Lung (tissue), 12 donors: Measurements from ENCODE around the gene NCAM1. TPM values are rescaled to one million over a fixed set of nuclear protein-coding genes. Genes with fewer than 3 reads are reported as not detected.

Experiments used
- ATAC-seq: fragments of 200-7000 bp; cut with Tn5 transposase; one replicate; pipeline ENCODE4 v1.9.1; 2020; ENCODE audit warnings: moderate number of reproducible peaks; ENCODE audit not compliant: insufficient read depth, low FRiP score
- DNase-seq, 3 donors: peaks; one replicate each; pipeline ENCODE4 v3.0.0-alpha.2; 2013 to 2017
- H3K27ac ChIP-seq, 2 donors: one replicate each; pipeline ENCODE4 v1.5.1; 2013; ENCODE audit warnings: mild to moderate bottlenecking in 2 of 2, moderate library complexity in 2 of 2, control low read depth in 1 of 2, inconsistent platforms in 1 of 2, low read depth in 1 of 2, low read length in 1 of 2
- H3K27me3 ChIP-seq, 3 donors: one replicate each; pipeline ENCODE4 v1.5.1; 2013; ENCODE audit warnings: low read length in 2 of 3; ENCODE audit not compliant: control insufficient read depth in 3 of 3, insufficient read depth in 3 of 3
- H3K36me3 ChIP-seq, 4 donors: one replicate each; pipeline ENCODE4 v1.5.1; 2013; ENCODE audit warnings: low read length in 4 of 4, mild to moderate bottlenecking in 1 of 4, moderate library complexity in 1 of 4; ENCODE audit not compliant: control insufficient read depth in 4 of 4, insufficient read depth in 4 of 4
- H3K4me1 ChIP-seq, 5 donors: one replicate each; pipeline ENCODE4 v1.5.1; 2013; ENCODE audit warnings: low read length in 5 of 5, mild to moderate bottlenecking in 2 of 5, moderate library complexity in 1 of 5; ENCODE audit not compliant: control insufficient read depth in 5 of 5, insufficient read depth in 5 of 5
- H3K4me3 ChIP-seq: one replicate; pipeline ENCODE4 v1.5.1; 2013; ENCODE audit warnings: mild to moderate bottlenecking, control low read depth, moderate library complexity
- H3K9ac ChIP-seq, 2 donors: one replicate each; pipeline ENCODE4 v1.5.1; 2013; ENCODE audit warnings: low read length in 2 of 2, control low read depth in 1 of 2; ENCODE audit not compliant: insufficient read depth in 1 of 2
- H3K9me3 ChIP-seq, 4 donors: one replicate each; pipeline ENCODE4 v1.5.1; 2013; ENCODE audit warnings: low read length in 3 of 4, mild to moderate bottlenecking in 1 of 4, moderate library complexity in 1 of 4; ENCODE audit not compliant: control insufficient read depth in 4 of 4, insufficient read depth in 3 of 4
- CTCF ChIP-seq: IDR thresholded peaks from 2 replicates; pipeline ENCODE4 v1.5.1; 2012; ENCODE audit warnings: mild to moderate bottlenecking; ENCODE audit errors: control extremely low read depth, extremely low read depth
- WGBS, 2 donors: extraction: QIAGEN DNeasy Blood & Tissue Kit; methylation state at CpG; one replicate each; pipeline ENCODE4 v1.1.7; 2013; 5-methylcytosine and 5-hydroxymethylcytosine counted together
- polyA plus RNA-seq, 2 donors: library from polyadenylated mRNA; stranded (reverse); fragments of 200-250 nt; gene quantifications; one replicate each; pipeline ENCODE4 v1.2.1, GENCODE V29; 2013
- total RNA-seq, 2 donors: library from RNA; depleted of rRNA in 1 of 2; stranded (reverse); fragments of >200 nt in 1 of 2; gene quantifications; one replicate each; pipeline ENCODE4 v1.2.1, GENCODE V29; 2014 to 2021
- donor health status: control.
- donor health status: control.
- donor health status: Bipolar disorder and iron deficiency.
- donor health status: healthy.
- donor health status: DM: yes; HTN: yes; CAD: no.

NCAM1 gene
- total and polyA plus RNA-seq, 4 donors = 0.28 to 36.5 (median 2.4) TPM

- peaks cover 0 to 11% (median 1%) of the 10 kb centered on the region in 4 donors for H3K36me3 ChIP-seq
- 64 to 83% methylated on average over 2 of the region's 2 CpGs for WGBS, 2 donors
- ATAC-seq = no peak
Observed at GRCh38 chr11:113222241-113222640, 261.0 kb downstream of the NCAM1 start.

GRCh38 chr11:113234888-113235287, 273.7 kb downstream of the NCAM1 start:
- no peak for ATAC-seq
- 96 to 97% methylated on average over 14 of the region's 14 CpGs for WGBS, 2 donors

More at GRCh38 chr11:113222241-113222640, 261.0 kb downstream of the NCAM1 start:
- Histone ChIP-seq H3K9me3 (peaks cover 0 to 8% (median 0%) of the 10 kb centered on the region in 4 donors), H3K4me3 (no peak overlapping the region), H3K27ac (no peak overlapping the region), H3K27me3 (no peaks in the 10 kb centered on the region), H3K9ac (no peak overlapping the region), H3K4me1 (peaks cover 0 to 19% (median 1%) of the 10 kb centered on the region in 5 donors)
- DNase-seq = peak in 2 of 3 donors; percentile 66 to 88
- TF ChIP-seq CTCF = no peak

GRCh38 chr11:113237261-113237660, 276.0 kb downstream of the NCAM1 start:
- no peak for TF ChIP-seq CTCF
- peaks cover 0 to 12% (median 10%) of the 10 kb centered on the region in 4 donors for H3K36me3 ChIP-seq
- no peaks in the 10 kb centered on the region for H3K27me3 ChIP-seq
- no peak overlapping the region for H3K27ac ChIP-seq
- no peaks in the 10 kb centered on the region for H3K9me3 ChIP-seq
- no peak overlapping the region for H3K4me3 ChIP-seq
- ATAC-seq (no peak), DNase-seq (no peak)
- H3K4me1 ChIP-seq = peaks cover 0 to 20% (median 0%) of the 10 kb centered on the region in 5 donors
- no peak overlapping the region for H3K9ac ChIP-seq
- WGBS, 2 donors = 83 to 97% methylated on average over 4 of the region's 4 CpGs

More at GRCh38 chr11:113234888-113235287, 273.7 kb downstream of the NCAM1 start:
- Histone ChIP-seq H3K9ac (no peak overlapping the region), H3K27ac (no peak overlapping the region), H3K9me3 (no peaks in the 10 kb centered on the region), H3K36me3 (peaks cover 0 to 12% (median 10%) of the 10 kb centered on the region in 4 donors), H3K27me3 (no peaks in the 10 kb centered on the region), H3K4me3 (no peak overlapping the region), H3K4me1 (peaks cover 0 to 8% (median 0%) of the 10 kb centered on the region in 5 donors)
- DNase-seq = no peak
- TF ChIP-seq CTCF = no peak

- no peak for TF ChIP-seq CTCF
- DNase-seq (no peak), ATAC-seq (no peak)
- no peaks in the 10 kb centered on the region for H3K9me3 ChIP-seq
- no peak overlapping the region for H3K9ac ChIP-seq
- H3K27ac ChIP-seq = no peak overlapping the region
- WGBS, 2 donors = 96 to 99% methylated on average over 5 of the region's 5 CpGs
- peaks cover 0 to 2% (median 0%) of the 10 kb centered on the region in 3 donors for H3K27me3 ChIP-seq
- peaks cover 0 to 11% (median 6%) of the 10 kb centered on the region in 4 donors for H3K36me3 ChIP-seq
- peaks cover 0 to 25% (median 0%) of the 10 kb centered on the region in 5 donors for H3K4me1 ChIP-seq
- no peak overlapping the region for H3K4me3 ChIP-seq
Observed at GRCh38 chr11:113238721-113239120, 277.5 kb downstream of the NCAM1 start.
